NCI-H2107 treated with DMSO at 0.1 percent for 48 hours (cell line): ENCODE data around the gene MCF2L.

Experiments
- DNase-seq: peaks from one replicate; lab custom pipeline; 2025; ENCODE audit not compliant: unreplicated experiment; lab: John Stamatoyannopoulos, UW

The MCF2L gene

GRCh38 chr13:113119166-113119821, 150.3 kb downstream of the MCF2L start:
- no peak for DNase-seq

- DNase-seq: no peak
These were observed 150.8 kb downstream of the MCF2L start for GRCh38 chr13:113119822-113120189.

GRCh38 chr13:113120300-113121182, 151.5 kb downstream of the MCF2L start:
- no peak for DNase-seq

- DNase-seq: no peak
These were observed 152.3 kb downstream of the MCF2L start for GRCh38 chr13:113121183-113121927.

GRCh38 chr13:113121928-113122471, 153.0 kb downstream of the MCF2L start:
- no peak for DNase-seq

- no peak for DNase-seq
These were observed 153.7 kb downstream of the MCF2L start, which contains the start of gene F10 for GRCh38 chr13:113122550-113123225. TSS of gene F10 (plus strand) at chr13:113122799. CDS start at chr13:113122856, 57 bp downstream.

GRCh38 chr13:113123226-113124201, 154.5 kb downstream of the MCF2L start:
- no peak for DNase-seq

- no peak for DNase-seq
These were observed 155.4 kb downstream of the MCF2L start for GRCh38 chr13:113124211-113124970.

- DNase-seq: no peak
These were observed 156.7 kb downstream of the MCF2L start for GRCh38 chr13:113125506-113126264.

GRCh38 chr13:113126265-113127150, 157.5 kb downstream of the MCF2L start:
- no peak for DNase-seq

GRCh38 chr13:113129480-113129879, 160.5 kb downstream of the MCF2L start:
- no peak for DNase-seq

- no peak for DNase-seq
These were observed 161.1 kb downstream of the MCF2L start for GRCh38 chr13:113129921-113130750.

GRCh38 chr13:113135281-113135760, 166.3 kb downstream of the MCF2L start:
- no peak for DNase-seq

GRCh38 chr13:113137691-113138298, 168.8 kb downstream of the MCF2L start:
- no peak for DNase-seq

- DNase-seq: no peak
These were observed 170.0 kb downstream of the MCF2L start for GRCh38 chr13:113138792-113139551.
